ENCODE measurements around the gene CPNE8.

GRCh38 chr12:38895446-38895845, 9.9 kb downstream of the CPNE8 start:
- no peak for TF ChIP-seq MYC (IDR thresholded peaks at IDR 0.05; ENCODE audit: low read depth, low read length)
- no peak for TF ChIP-seq CTCF (IDR thresholded peaks at IDR 0.05; ENCODE audit: low read depth, low read length)
- no peak for TF ChIP-seq MAX (IDR thresholded peaks at IDR 0.05; ENCODE audit: low read depth, low read length)
